ENCODE data around the gene AP4E1. TPM values are rescaled to one million over a fixed set of nuclear protein-coding genes. Genes with fewer than 3 reads are reported as not detected.

The AP4E1 gene
- total RNA-seq, 3 donors from 2014 or later: 5.8 to 12.8 (median 12.7) TPM

GRCh38 chr15:50930792-50931191, 22.3 kb downstream of the AP4E1 start:
- intact Hi-C loops (cut with DNase I; ENCODE audit: low total_unique reads): no loop called here
- no peak overlapping the region for H3K4me3 ChIP-seq
- H3K36me3 ChIP-seq: no peaks in the 10 kb centered on the region
- DNase-seq (ENCODE audit: low spot score in 2 of 2): no peak
- no peak overlapping the region for H3K27ac ChIP-seq
- H3K4me1 ChIP-seq: no peaks in the 10 kb centered on the region
- H3K27me3 ChIP-seq: no peaks in the 10 kb centered on the region
- no peaks in the 10 kb centered on the region for H3K9me3 ChIP-seq
- TF ChIP-seq CTCF (IDR thresholded peaks at IDR 0.05) (no peak), POLR2A (IDR thresholded peaks at IDR 0.05) (no peak), POLR2AphosphoS5 (IDR thresholded peaks at IDR 0.05) (no peak)

GRCh38 chr15:50933341-50933740, 24.9 kb downstream of the AP4E1 start:
- H3K27ac ChIP-seq: no peak overlapping the region
- H3K4me1 ChIP-seq: no peaks in the 10 kb centered on the region
- TF ChIP-seq POLR2A (IDR thresholded peaks at IDR 0.05): no peak
- no peak for TF ChIP-seq CTCF (IDR thresholded peaks at IDR 0.05)
- no peak for TF ChIP-seq POLR2AphosphoS5 (IDR thresholded peaks at IDR 0.05)
- no peak for DNase-seq (ENCODE audit: low spot score in 2 of 2)
- H3K36me3 ChIP-seq: no peaks in the 10 kb centered on the region
- no peak overlapping the region for H3K4me3 ChIP-seq
- intact Hi-C loops (cut with DNase I; ENCODE audit: low total_unique reads): no loop called here
- H3K27me3 ChIP-seq: no peaks in the 10 kb centered on the region
- no peaks in the 10 kb centered on the region for H3K9me3 ChIP-seq

GRCh38 chr15:50938525-50938924, 30.0 kb downstream of the AP4E1 start:
- Histone ChIP-seq H3K36me3 (no peaks in the 10 kb centered on the region), H3K27ac (no peak overlapping the region), H3K27me3 (no peaks in the 10 kb centered on the region), H3K9me3 (no peaks in the 10 kb centered on the region), H3K4me3 (no peak overlapping the region), H3K4me1 (no peaks in the 10 kb centered on the region)
- TF ChIP-seq POLR2AphosphoS5 (IDR thresholded peaks at IDR 0.05): no peak
- TF ChIP-seq POLR2A (IDR thresholded peaks at IDR 0.05): no peak
- TF ChIP-seq CTCF (IDR thresholded peaks at IDR 0.05): no peak
- DNase-seq (ENCODE audit: low spot score in 2 of 2): no peak
- intact Hi-C loops (cut with DNase I; ENCODE audit: low total_unique reads): no loop called here

- H3K36me3 ChIP-seq: no peaks in the 10 kb centered on the region
- H3K4me3 ChIP-seq: no peak overlapping the region
- no peak overlapping the region for H3K27ac ChIP-seq
- TF ChIP-seq POLR2AphosphoS5 (IDR thresholded peaks at IDR 0.05): no peak
- no peak for TF ChIP-seq POLR2A (IDR thresholded peaks at IDR 0.05)
- no peak for TF ChIP-seq CTCF (IDR thresholded peaks at IDR 0.05)
- DNase-seq (ENCODE audit: low spot score in 2 of 2): no peak
- no peaks in the 10 kb centered on the region for H3K9me3 ChIP-seq
- no peaks in the 10 kb centered on the region for H3K27me3 ChIP-seq
- intact Hi-C loops (cut with DNase I; ENCODE audit: low total_unique reads): no loop called here
- no peaks in the 10 kb centered on the region for H3K4me1 ChIP-seq
These were observed 31.4 kb downstream of the AP4E1 start for GRCh38 chr15:50939911-50940310.

- DNase-seq (ENCODE audit: low spot score in 2 of 2): no peak
- H3K27me3 ChIP-seq: no peaks in the 10 kb centered on the region
- no peak overlapping the region for H3K4me3 ChIP-seq
- H3K9me3 ChIP-seq: no peaks in the 10 kb centered on the region
- no peaks in the 10 kb centered on the region for H3K4me1 ChIP-seq
- no peaks in the 10 kb centered on the region for H3K36me3 ChIP-seq
- H3K27ac ChIP-seq: no peak overlapping the region
- TF ChIP-seq POLR2AphosphoS5 (IDR thresholded peaks at IDR 0.05): no peak
- intact Hi-C loops (cut with DNase I; ENCODE audit: low total_unique reads): no loop called here
These were observed 32.0 kb downstream of the AP4E1 start for GRCh38 chr15:50940506-50940905.

GRCh38 chr15:50943638-50944037, 35.2 kb downstream of the AP4E1 start:
- no peak overlapping the region for H3K27ac ChIP-seq
- H3K9me3 ChIP-seq: no peaks in the 10 kb centered on the region
- intact Hi-C loops (cut with DNase I; ENCODE audit: low total_unique reads): no loop called here
- no peak for TF ChIP-seq POLR2A (IDR thresholded peaks at IDR 0.05)
- TF ChIP-seq CTCF (IDR thresholded peaks at IDR 0.05): no peak
- TF ChIP-seq POLR2AphosphoS5 (IDR thresholded peaks at IDR 0.05): no peak
- no peaks in the 10 kb centered on the region for H3K36me3 ChIP-seq
- H3K4me3 ChIP-seq: no peak overlapping the region
- H3K4me1 ChIP-seq: no peaks in the 10 kb centered on the region
- no peaks in the 10 kb centered on the region for H3K27me3 ChIP-seq
- no peak for DNase-seq (ENCODE audit: low spot score in 2 of 2)

Data from breast epithelium (tissue), 4 donors.